B cell (primary cell): Measurements from ENCODE around the gene PANK3. TPM values are rescaled to one million over a fixed set of nuclear protein-coding genes. Genes with fewer than 3 reads are reported as not detected.

Experiments used
- ATAC-seq: fragments of 200-7000 bp; cut with Tn5 transposase; one replicate; pipeline ENCODE4 v1.10.0; 2021; ENCODE audit warnings: low read depth, mild to moderate bottlenecking, moderate number of reproducible peaks, moderate library complexity
- CTCF ChIA-PET: fragments of 350-600 bp; sonication (Branson Sonifier 250); formaldehyde crosslinking; loops from one replicate; lab custom pipeline; 2021; ENCODE audit warnings: antibody characterized with exemption, inconsistent platforms; lab: Charles Lee
- POLR2A ChIA-PET: fragments of 350-600 bp; sonication (Branson Sonifier 250); formaldehyde crosslinking; loops from one replicate; lab custom pipeline; 2021; ENCODE audit warnings: antibody characterized with exemption; lab: Charles Lee
- DNase-seq: peaks from one replicate; pipeline ENCODE4 v3.0.0; 2013
- H2AFZ ChIP-seq: 2 replicates; pipeline ENCODE4 v1.6.1; 2012; ENCODE audit warnings: mild to moderate bottlenecking, low read depth, low read length; ENCODE audit not compliant: insufficient read depth, poor library complexity, severe bottlenecking
- H3K27ac ChIP-seq, 2 donors: 1 replicate in 1 of 2; 2 replicates in 1 of 2; pipeline ENCODE4 v1.5.1; 2012 to 2013; ENCODE audit warnings: low read length in 2 of 2, mild to moderate bottlenecking in 2 of 2, moderate library complexity in 1 of 2
- H3K27me3 ChIP-seq, 4 experiments: fragments of 200-600 bp in 1 of 4; sonication (generic) in 1 of 4; replicated peaks in 1 of 4; 1 replicate in 2 of 4; 2 replicates in 2 of 4; pipeline versions ENCODE4 v1.6.1 to v1.7.0; 2013 to 2016; ENCODE audit warnings: low read length in 3 of 4, mild to moderate bottlenecking in 2 of 4, mixed read lengths in 1 of 4, moderate library complexity in 1 of 4; ENCODE audit not compliant: insufficient read depth in 4 of 4, control insufficient read depth in 3 of 4; ENCODE audit errors: control extremely low read depth in 1 of 4
- H3K36me3 ChIP-seq, 2 experiments: replicated peaks in 1 of 2; 1 replicate in 1 of 2; 2 replicates in 1 of 2; pipeline versions ENCODE4 v1.6.1 to v1.7.1; 2013; ENCODE audit warnings: low read length in 1 of 2; ENCODE audit not compliant: insufficient read depth in 2 of 2, control insufficient read depth in 1 of 2; ENCODE audit errors: control extremely low read depth in 1 of 2, extremely low read depth in 1 of 2
- H3K4me1 ChIP-seq, 2 donors: fragments of 200-600 bp in 1 of 2; sonication (generic) in 1 of 2; 1 replicate in 1 of 2; 2 replicates in 1 of 2; pipeline versions ENCODE4 v1.5.1 to v1.6.1; 2013 to 2017; ENCODE audit warnings: low read length in 2 of 2; ENCODE audit not compliant: control insufficient read depth in 2 of 2, insufficient read depth in 2 of 2
- H3K4me2 ChIP-seq: replicated peaks from 2 replicates; pipeline ENCODE3; 2012; ENCODE audit warnings: mild to moderate bottlenecking, low read depth, low read length; ENCODE audit not compliant: poor library complexity, severe bottlenecking
- H3K4me3 ChIP-seq, 5 experiments: fragments of 200-600 bp in 1 of 5; sonication (generic) in 1 of 5; 1 replicate in 3 of 5; 2 replicates in 2 of 5; pipeline versions ENCODE4 v1.5.1 to v1.7.0; 2011 to 2016; ENCODE audit warnings: low read length in 4 of 5, mild to moderate bottlenecking in 4 of 5, low read depth in 2 of 5, control low read depth in 1 of 5, moderate library complexity in 1 of 5; ENCODE audit not compliant: insufficient read depth in 1 of 5; ENCODE audit errors: control extremely low read depth in 1 of 5, extremely low read depth in 1 of 5
- H3K79me2 ChIP-seq: fragments of 200-600 bp; sonication (generic); one replicate; pipeline ENCODE4 v1.6.0; 2016; ENCODE audit warnings: low read length; ENCODE audit not compliant: control insufficient read depth, insufficient read depth
- H3K9ac ChIP-seq: fragments of 200-600 bp; sonication (generic); 2 replicates; pipeline ENCODE4 v1.6.1; 2017; ENCODE audit warnings: mild to moderate bottlenecking, low read length, moderate library complexity
- H3K9me3 ChIP-seq, 3 donors: one replicate each; pipeline versions ENCODE4 v1.6.1 to v1.7.1; 2013; ENCODE audit warnings: low read length in 2 of 3; ENCODE audit not compliant: control insufficient read depth in 2 of 3, insufficient read depth in 1 of 3; ENCODE audit errors: control extremely low read depth in 1 of 3
- H4K20me1 ChIP-seq: 2 replicates; pipeline ENCODE4 v1.6.0; 2012; ENCODE audit warnings: mild to moderate bottlenecking, low read length; ENCODE audit not compliant: insufficient read depth, control insufficient read depth, poor library complexity, severe bottlenecking
- H3K27ac Mint-ChIP-seq: one replicate; pipeline ENCODE4 v1.8.0; 2021; ENCODE audit warnings: mixed read lengths
- H3K27me3 Mint-ChIP-seq: one replicate; pipeline ENCODE4 v1.8.0; 2021; ENCODE audit warnings: mixed read lengths
- H3K4me1 Mint-ChIP-seq: one replicate; pipeline ENCODE4 v1.8.0; 2021; ENCODE audit warnings: mixed read lengths
- H3K4me3 Mint-ChIP-seq: one replicate; pipeline ENCODE4 v1.8.0; 2021; ENCODE audit warnings: mixed read lengths
- H3K9me3 Mint-ChIP-seq: one replicate; pipeline ENCODE4 v1.8.0; 2022; ENCODE audit warnings: mixed read lengths; ENCODE audit not compliant: insufficient read depth
- CTCF ChIP-seq: fragments of 200-600 bp; IDR thresholded peaks from one replicate; pipeline ENCODE4 v1.8.0; 2022; ENCODE audit warnings: antibody characterized with exemption, mild to moderate bottlenecking
- EZH2 ChIP-seq: IDR thresholded peaks from 2 replicates; pipeline ENCODE4 v1.6.1; 2012; ENCODE audit warnings: borderline replicate concordance, low read depth, mild to moderate bottlenecking, moderate library complexity, low read length; ENCODE audit not compliant: insufficient read depth, poor library complexity, severe bottlenecking
- WGBS: methylation state at CpG from one replicate; pipeline ENCODE4 v1.1.5; 2013; ENCODE audit warnings: missing lambda C conversion rate; ENCODE audit not compliant: insufficient coverage; 5-methylcytosine and 5-hydroxymethylcytosine counted together
- intact Hi-C: fragments of 100-400 bp; cut with micrococcal nuclease; formaldehyde crosslinking; loops from one replicate; pipeline ENCODE4 v1.10.0; 2022
- polyA plus RNA-seq: library from polyadenylated mRNA; depleted of rRNA; stranded (reverse); fragments of >200 nt; gene quantifications from 2 replicates; pipeline ENCODE4 v1.2.3, GENCODE V29; 2012
- total RNA-seq, 2 donors: library from RNA; stranded (reverse); fragments of 120-200 nt in 1 of 2; gene quantifications; 1 replicate in 1 of 2; 2 replicates in 1 of 2; pipeline versions ENCODE4 v1.2.3 to v1.2.4, GENCODE V29; 2013 to 2022

Gene PANK3
- total and polyA plus RNA-seq, 2 donors (not counting 1 experiment from before 2014, with no cell fraction given): 6.3 to 61.8 TPM

- H3K4me3 ChIP-seq: no peak overlapping the region
- H3K9me3 Mint-ChIP-seq: no peaks in the 10 kb centered on the region
- H3K27me3 ChIP-seq: peaks cover 0 to 47% (median 28%) of the 10 kb centered on the region in 4 experiments
- H3K79me2 ChIP-seq: no peaks in the 10 kb centered on the region
- intact Hi-C loops: no loop called here
- H3K4me2 ChIP-seq: no peak overlapping the region
- TF ChIP-seq CTCF: no peak
- no peak for TF ChIP-seq EZH2
- peak overlapping the region; percentile 64 for H3K4me3 Mint-ChIP-seq
- H3K9me3 ChIP-seq: peaks cover 0 to 22% (median 0%) of the 10 kb centered on the region in 3 donors
- no peaks in the 10 kb centered on the region for H3K36me3 ChIP-seq
- ChIA-PET POLR2A (no interaction called here), CTCF (no interaction called here)
- no peak overlapping the region for H3K9ac ChIP-seq
- peaks cover 3% of the 10 kb centered on the region for H3K4me1 Mint-ChIP-seq
- H3K27me3 Mint-ChIP-seq: peaks cover 46% of the 10 kb centered on the region
- H3K27ac Mint-ChIP-seq: no peak overlapping the region
- peaks cover 8 to 9% of the 10 kb centered on the region in 2 donors for H3K4me1 ChIP-seq
- ATAC-seq (no peak), DNase-seq (no peak)
- H4K20me1 ChIP-seq: no peaks in the 10 kb centered on the region
- 100% methylated on average over 1 of the region's 4 CpGs for WGBS
- no peak overlapping the region for H2AFZ ChIP-seq
- no peak overlapping the region for H3K27ac ChIP-seq
Observed at GRCh38 chr5:168530621-168531150, 48.5 kb downstream of the PANK3 start.

GRCh38 chr5:168529374-168530234 lies 49.6 kb downstream of the PANK3 start:
- Histone ChIP-seq H2AFZ (no peak overlapping the region), H3K79me2 (no peaks in the 10 kb centered on the region), H3K36me3 (no peaks in the 10 kb centered on the region), H3K4me3 (no peak overlapping the region), H3K9ac (no peak overlapping the region), H3K9me3 (peaks cover 0 to 20% (median 0%) of the 10 kb centered on the region in 3 donors), H3K27me3 (peaks cover 0 to 47% (median 28%) of the 10 kb centered on the region in 4 experiments), H3K27ac (no peak overlapping the region), H3K4me2 (peak overlapping the region; percentile 72), H3K4me1 (peaks cover 8 to 9% of the 10 kb centered on the region in 2 donors), H4K20me1 (no peaks in the 10 kb centered on the region)
- Mint-ChIP-seq H3K9me3 (no peaks in the 10 kb centered on the region), H3K4me3 (peak overlapping the region; percentile 64), H3K27ac (no peak overlapping the region), H3K27me3 (peaks cover 46% of the 10 kb centered on the region), H3K4me1 (peaks cover 3% of the 10 kb centered on the region)
- intact Hi-C loops: no loop called here
- ChIA-PET CTCF (no interaction called here), POLR2A (no interaction called here)
- TF ChIP-seq CTCF (no peak), EZH2 (no peak)
- WGBS: 24% methylated on average over 125 of the region's 125 CpGs
- ATAC-seq: no peak
- no peak for DNase-seq
